ENCODE results near the gene RPS3A. TPM values are rescaled to one million over a fixed set of nuclear protein-coding genes. Genes with fewer than 3 reads are reported as not detected.

The RPS3A gene
- total and polyA plus RNA-seq, 3 experiments from 2014 or later = 2,661 to 3,574 (median 2,678) TPM

DNA sequence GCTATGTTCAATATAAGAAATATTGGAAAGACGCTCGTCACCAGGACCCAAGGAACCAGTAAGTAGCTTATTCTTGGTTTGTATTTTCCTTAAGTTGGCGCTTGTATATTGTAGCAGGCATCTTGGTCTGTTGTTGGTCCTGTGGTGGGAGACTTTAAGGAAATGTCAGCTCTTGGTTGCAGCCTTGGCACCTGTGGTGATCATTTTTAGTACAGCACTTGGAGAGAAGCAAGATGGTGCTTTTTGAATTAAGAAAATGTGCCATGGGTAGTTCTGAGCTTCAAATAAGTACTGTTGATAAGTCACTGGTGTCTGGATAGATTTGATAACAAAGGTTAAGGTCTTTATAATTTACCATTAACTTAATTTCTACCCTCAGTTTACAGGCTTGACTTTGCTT, 1.1 kb downstream of the RPS3A start:
- Histone ChIP-seq H3K4me3 (ENCODE audit: low read length) (peak overlapping the region; percentile 94), H3K4me1 (ENCODE audit: insufficient read depth, low read length) (peaks cover 26% of the 10 kb centered on the region), H3K27ac (ENCODE audit: low read depth, low read length) (peak overlapping the region; percentile 79), H3K9me3 (ENCODE audit: low read length) (no peaks in the 10 kb centered on the region), H3K36me3 (ENCODE audit: insufficient read depth, low read length) (peaks cover 23% of the 10 kb centered on the region), H3K27me3 (ENCODE audit: insufficient read depth, low read length, poor library complexity, severe bottlenecking) (no peaks in the 10 kb centered on the region)
- H3K9me3 Mint-ChIP-seq = peaks cover 0 to 2% (median 0%) of the 10 kb centered on the region in 5 donors
- peak overlapping the region; percentile 95 to 99 (median 98) for H3K4me3 Mint-ChIP-seq
- H3K4me1 Mint-ChIP-seq = peaks cover 30 to 61% (median 35%) of the 10 kb centered on the region in 3 donors
- no peak for DNase-seq
- POLR2A ChIA-PET = interaction anchor here (2.3 kb wide), 1 partner anchor 85 kb away, joined by 30 read pairs; the partner anchor contains the start of gene LRBA
- peaks cover 0 to under 1% of the 10 kb centered on the region in 2 donors for H3K27me3 Mint-ChIP-seq
- peaks cover 0 to 59% (median 10%) of the 10 kb centered on the region in 3 donors for H3K36me3 Mint-ChIP-seq
- CTCF ChIA-PET = interaction anchor here (1.4 kb wide), 1 partner anchor 86 kb away, joined by 5 read pairs; the partner anchor contains the start of gene LRBA
- peak overlapping the region; percentile 95 to 99 (median 98) for H3K27ac Mint-ChIP-seq

DNA sequence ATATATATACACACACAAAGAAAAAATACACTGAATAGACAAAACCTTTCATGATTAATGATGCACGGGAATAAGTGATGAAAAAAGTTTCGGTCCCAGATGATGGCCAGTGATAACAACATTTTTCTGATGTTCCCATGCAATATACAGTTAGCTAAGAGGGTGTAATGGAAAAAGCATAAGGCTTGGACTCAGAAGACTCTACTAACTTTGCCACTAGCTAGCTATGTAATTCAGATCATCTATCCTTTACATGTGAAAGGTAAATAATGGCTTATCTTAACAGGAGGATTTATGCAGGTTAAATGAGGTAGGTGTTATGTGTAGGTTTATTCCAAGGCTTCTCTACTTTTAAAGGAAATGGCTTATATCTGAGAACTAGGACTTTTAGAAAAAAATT, 4.3 kb downstream of the RPS3A start:
- Histone ChIP-seq H3K36me3 (ENCODE audit: insufficient read depth, low read length) (peaks cover 38% of the 10 kb centered on the region), H3K4me3 (ENCODE audit: low read length) (no peak overlapping the region), H3K4me1 (ENCODE audit: insufficient read depth, low read length) (peaks cover 23% of the 10 kb centered on the region), H3K9me3 (ENCODE audit: low read length) (no peaks in the 10 kb centered on the region), H3K27ac (ENCODE audit: low read depth, low read length) (no peak overlapping the region), H3K27me3 (ENCODE audit: insufficient read depth, low read length, poor library complexity, severe bottlenecking) (no peaks in the 10 kb centered on the region)
- peaks cover 0 to 2% (median 0%) of the 10 kb centered on the region in 5 donors for H3K9me3 Mint-ChIP-seq
- H3K27me3 Mint-ChIP-seq = no peaks in the 10 kb centered on the region
- peaks cover 33 to 67% (median 41%) of the 10 kb centered on the region in 3 donors for H3K4me1 Mint-ChIP-seq
- ChIA-PET POLR2A (no interaction called here), CTCF (no interaction called here)
- no peak overlapping the region for H3K4me3 Mint-ChIP-seq
- H3K27ac Mint-ChIP-seq = peak overlapping the region in 5 of 8 donors; percentile 2 to 71 (median 59)
- H3K36me3 Mint-ChIP-seq = peaks cover 4 to 86% (median 15%) of the 10 kb centered on the region in 3 donors
- DNase-seq = no peak

DNA sequence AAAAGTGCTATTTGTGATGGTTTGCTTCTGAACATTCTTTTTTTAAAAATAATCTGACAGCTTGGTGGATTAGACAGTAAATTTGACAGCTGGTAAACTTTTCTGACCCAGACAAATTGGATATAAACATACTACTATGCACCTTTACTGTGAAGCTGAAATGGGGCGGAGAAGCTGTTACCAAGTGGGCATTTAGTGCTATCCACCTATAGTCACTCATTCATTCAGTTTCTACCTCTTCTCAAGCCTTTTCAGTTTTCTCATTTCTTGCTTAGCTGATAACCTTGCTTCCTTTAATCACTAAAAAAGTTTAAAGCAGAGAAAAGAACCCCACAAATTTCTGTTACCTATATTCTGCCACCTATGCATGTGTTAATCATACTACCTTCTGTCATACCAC, 5.2 kb downstream of the RPS3A start:
- Histone ChIP-seq H3K27ac (ENCODE audit: low read depth, low read length) (no peak overlapping the region), H3K36me3 (ENCODE audit: insufficient read depth, low read length) (peaks cover 38% of the 10 kb centered on the region), H3K9me3 (ENCODE audit: low read length) (no peaks in the 10 kb centered on the region), H3K27me3 (ENCODE audit: insufficient read depth, low read length, poor library complexity, severe bottlenecking) (no peaks in the 10 kb centered on the region), H3K4me1 (ENCODE audit: insufficient read depth, low read length) (peaks cover 21% of the 10 kb centered on the region), H3K4me3 (ENCODE audit: low read length) (no peak overlapping the region)
- no peak for DNase-seq
- Mint-ChIP-seq H3K4me3 (peak overlapping the region in 1 of 7 donors; percentile 80), H3K9me3 (no peaks in the 10 kb centered on the region), H3K4me1 (peaks cover 31 to 59% (median 37%) of the 10 kb centered on the region in 3 donors), H3K27ac (peak overlapping the region in 4 of 8 donors; percentile 2 to 62 (median 33)), H3K36me3 (peaks cover 4 to 82% (median 15%) of the 10 kb centered on the region in 3 donors), H3K27me3 (no peaks in the 10 kb centered on the region)
- ChIA-PET POLR2A (no interaction called here), CTCF (no interaction called here)

DNA sequence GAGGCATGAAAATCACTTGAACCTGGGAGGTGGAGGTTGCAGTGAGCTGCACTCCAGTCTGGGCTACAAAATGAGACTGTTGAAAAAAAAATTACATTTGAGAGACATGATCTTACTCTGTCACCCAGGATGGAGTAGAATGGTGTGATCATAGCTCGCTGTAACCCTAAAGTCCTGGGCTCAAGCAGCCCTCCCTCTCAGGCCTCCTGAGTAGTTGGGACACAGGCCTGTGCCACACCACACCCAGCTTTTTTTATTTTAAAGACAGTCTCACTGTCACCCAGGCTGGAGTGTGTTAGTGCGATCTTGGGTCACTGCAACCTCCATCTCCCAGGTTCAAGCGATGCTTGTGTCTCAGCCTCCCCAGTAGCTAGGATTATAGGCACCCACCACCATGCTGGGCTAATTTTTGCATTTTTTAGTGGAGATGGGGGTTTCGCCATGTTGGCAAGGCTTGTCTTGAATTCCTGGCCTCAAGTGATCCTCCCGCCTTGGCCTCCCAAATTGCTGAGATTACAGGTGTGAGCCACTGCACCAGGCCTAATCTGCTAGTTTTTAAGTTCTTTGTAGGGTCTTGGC, 6.1 kb downstream of the RPS3A start:
- peaks cover 4 to 75% (median 15%) of the 10 kb centered on the region in 3 donors for H3K36me3 Mint-ChIP-seq
- POLR2A ChIA-PET = no interaction called here
- Histone ChIP-seq H3K4me3 (ENCODE audit: low read length) (no peak overlapping the region), H3K27me3 (ENCODE audit: insufficient read depth, low read length, poor library complexity, severe bottlenecking) (no peaks in the 10 kb centered on the region), H3K27ac (ENCODE audit: low read depth, low read length) (no peak overlapping the region), H3K4me1 (ENCODE audit: insufficient read depth, low read length) (peaks cover 18% of the 10 kb centered on the region), H3K36me3 (ENCODE audit: insufficient read depth, low read length) (peaks cover 38% of the 10 kb centered on the region), H3K9me3 (ENCODE audit: low read length) (no peaks in the 10 kb centered on the region)
- no peak overlapping the region for H3K4me3 Mint-ChIP-seq
- no peaks in the 10 kb centered on the region for H3K27me3 Mint-ChIP-seq
- DNase-seq = no peak
- H3K4me1 Mint-ChIP-seq = peaks cover 24 to 52% (median 30%) of the 10 kb centered on the region in 3 donors
- CTCF ChIA-PET = no interaction called here
- H3K27ac Mint-ChIP-seq = peak overlapping the region in 2 of 8 donors; percentile 27 to 63
- H3K9me3 Mint-ChIP-seq = no peaks in the 10 kb centered on the region

DNA sequence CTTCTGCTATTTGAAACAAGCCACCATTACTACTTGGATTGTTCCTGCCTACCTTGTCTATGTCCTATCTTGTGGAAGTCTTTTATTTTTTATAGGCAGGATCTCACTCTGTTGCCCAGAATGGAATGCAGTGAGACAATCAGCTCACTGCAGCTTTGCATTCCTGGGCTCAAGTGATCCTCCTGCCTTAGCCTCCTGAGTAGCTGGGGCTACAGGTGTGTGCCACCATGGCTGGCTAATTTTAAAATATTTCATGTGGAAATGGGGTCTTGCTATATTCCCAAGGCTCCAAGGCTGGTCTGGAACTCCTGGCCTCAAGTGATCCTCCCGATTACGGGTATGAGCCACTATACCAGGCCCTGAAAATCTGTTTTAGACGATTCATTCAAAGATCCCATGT, 7.6 kb downstream of the RPS3A start:
- H3K4me3 Mint-ChIP-seq = no peak overlapping the region
- H3K4me1 Mint-ChIP-seq = peaks cover 13 to 37% (median 14%) of the 10 kb centered on the region in 3 donors
- peaks cover 4 to 61% (median 10%) of the 10 kb centered on the region in 3 donors for H3K36me3 Mint-ChIP-seq
- ChIA-PET POLR2A (no interaction called here), CTCF (no interaction called here)
- peaks cover 3% of the 10 kb centered on the region for H3K4me1 ChIP-seq (ENCODE audit: insufficient read depth, low read length)
- peaks cover 28% of the 10 kb centered on the region for H3K36me3 ChIP-seq (ENCODE audit: insufficient read depth, low read length)
- no peaks in the 10 kb centered on the region for H3K27me3 ChIP-seq (ENCODE audit: insufficient read depth, low read length, poor library complexity, severe bottlenecking)
- no peak overlapping the region for H3K4me3 ChIP-seq (ENCODE audit: low read length)
- H3K9me3 ChIP-seq (ENCODE audit: low read length) = no peaks in the 10 kb centered on the region
- H3K27ac ChIP-seq (ENCODE audit: low read depth, low read length) = no peak overlapping the region
- peak overlapping the region in 5 of 8 donors; percentile 18 to 71 (median 48) for H3K27ac Mint-ChIP-seq
- no peaks in the 10 kb centered on the region for H3K9me3 Mint-ChIP-seq
- no peaks in the 10 kb centered on the region for H3K27me3 Mint-ChIP-seq
- DNase-seq = no peak

DNA sequence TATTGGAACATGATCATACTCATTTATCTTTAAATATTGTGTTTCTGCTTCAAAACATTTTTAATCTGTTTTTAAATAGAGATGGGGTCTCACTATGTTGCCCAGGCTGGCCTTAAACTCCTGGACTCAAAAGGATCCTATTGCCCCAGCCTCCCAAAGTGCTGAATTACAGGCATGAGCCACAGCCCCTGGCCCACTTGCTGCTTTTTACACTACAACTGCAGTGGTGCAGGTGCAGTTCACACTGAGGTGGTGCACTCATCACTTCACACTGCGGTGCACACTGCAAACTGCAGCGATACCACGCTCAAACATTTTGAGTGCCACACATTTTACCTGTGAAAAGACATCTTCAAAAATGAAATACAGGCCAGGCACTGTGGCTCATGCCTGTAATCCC, 10.8 kb downstream of the RPS3A start:
- Mint-ChIP-seq H3K27ac (no peak overlapping the region), H3K27me3 (no peaks in the 10 kb centered on the region), H3K9me3 (no peaks in the 10 kb centered on the region), H3K4me3 (no peak overlapping the region), H3K36me3 (peaks cover 4 to 46% (median 10%) of the 10 kb centered on the region in 3 donors), H3K4me1 (peaks cover 5 to 13% (median 6%) of the 10 kb centered on the region in 3 donors)
- Histone ChIP-seq H3K4me1 (ENCODE audit: insufficient read depth, low read length) (no peaks in the 10 kb centered on the region), H3K36me3 (ENCODE audit: insufficient read depth, low read length) (peaks cover 15% of the 10 kb centered on the region), H3K4me3 (ENCODE audit: low read length) (no peak overlapping the region), H3K9me3 (ENCODE audit: low read length) (no peaks in the 10 kb centered on the region), H3K27ac (ENCODE audit: low read depth, low read length) (no peak overlapping the region), H3K27me3 (ENCODE audit: insufficient read depth, low read length, poor library complexity, severe bottlenecking) (no peaks in the 10 kb centered on the region)
- no peak for DNase-seq
- POLR2A ChIA-PET = no interaction called here
- CTCF ChIA-PET = no interaction called here

DNA sequence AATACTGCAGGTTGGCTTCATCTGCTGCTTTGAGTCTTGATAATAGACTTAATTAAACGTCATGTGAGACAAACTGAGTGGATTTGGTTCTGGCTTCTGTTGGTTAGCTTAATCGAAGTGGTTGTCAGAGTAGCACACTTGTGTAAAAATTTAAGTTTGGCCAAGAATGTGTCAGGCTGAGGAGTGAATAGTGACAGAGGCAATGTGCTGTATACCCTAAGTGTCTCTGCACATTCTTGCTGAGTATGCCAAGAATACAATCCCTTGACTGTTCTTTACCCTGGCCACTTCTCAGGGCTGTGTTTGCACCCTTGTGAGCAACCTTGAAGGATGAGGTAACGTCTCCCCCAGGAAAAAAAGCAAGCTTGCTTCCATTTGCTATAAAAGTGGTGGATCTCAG, 14.9 kb downstream of the RPS3A start:
- Mint-ChIP-seq H3K36me3 (peaks cover 0 to 15% (median 5%) of the 10 kb centered on the region in 3 donors), H3K27ac (no peak overlapping the region), H3K27me3 (no peaks in the 10 kb centered on the region), H3K4me3 (no peak overlapping the region), H3K4me1 (peaks cover 0 to 3% (median 2%) of the 10 kb centered on the region in 3 donors), H3K9me3 (no peaks in the 10 kb centered on the region)
- no peaks in the 10 kb centered on the region for H3K4me1 ChIP-seq (ENCODE audit: insufficient read depth, low read length)
- H3K4me3 ChIP-seq (ENCODE audit: low read length) = no peak overlapping the region
- H3K27me3 ChIP-seq (ENCODE audit: insufficient read depth, low read length, poor library complexity, severe bottlenecking) = no peaks in the 10 kb centered on the region
- no peaks in the 10 kb centered on the region for H3K9me3 ChIP-seq (ENCODE audit: low read length)
- H3K36me3 ChIP-seq (ENCODE audit: insufficient read depth, low read length) = no peaks in the 10 kb centered on the region
- ChIA-PET CTCF (interaction anchor here (0.5 kb wide), 1 partner anchor 56 kb away, joined by 3 read pairs; no protein-coding TSS in a partner anchor), POLR2A (no interaction called here)
- H3K27ac ChIP-seq (ENCODE audit: low read depth, low read length) = no peak overlapping the region
- DNase-seq = no peak

DNA sequence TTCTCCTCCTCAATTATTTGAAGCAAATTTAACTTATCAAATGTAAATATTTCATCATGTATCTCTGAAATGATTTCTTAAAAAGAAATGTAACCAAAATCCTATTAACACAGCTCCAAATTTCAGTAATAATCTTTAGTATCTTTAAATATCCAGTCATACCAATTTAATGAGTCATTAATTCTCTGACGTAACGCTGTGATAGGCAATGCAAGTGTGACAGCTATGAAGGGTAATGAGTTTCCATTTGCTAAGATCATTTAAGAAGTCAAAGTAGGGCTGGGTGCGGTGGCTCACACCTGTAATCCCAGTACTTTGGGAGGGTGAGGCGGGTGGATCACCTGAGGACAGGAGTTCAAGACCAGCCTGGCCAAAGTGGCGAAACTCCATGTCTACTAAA, 15.6 kb downstream of the RPS3A start:
- H3K27ac Mint-ChIP-seq = no peak overlapping the region
- no peaks in the 10 kb centered on the region for H3K9me3 Mint-ChIP-seq
- Histone ChIP-seq H3K36me3 (ENCODE audit: insufficient read depth, low read length) (no peaks in the 10 kb centered on the region), H3K27ac (ENCODE audit: low read depth, low read length) (no peak overlapping the region), H3K27me3 (ENCODE audit: insufficient read depth, low read length, poor library complexity, severe bottlenecking) (no peaks in the 10 kb centered on the region), H3K4me1 (ENCODE audit: insufficient read depth, low read length) (no peaks in the 10 kb centered on the region), H3K9me3 (ENCODE audit: low read length) (no peaks in the 10 kb centered on the region), H3K4me3 (ENCODE audit: low read length) (no peak overlapping the region)
- ChIA-PET CTCF (interaction anchor here (0.5 kb wide), 1 partner anchor 57 kb away, joined by 3 read pairs; no protein-coding TSS in a partner anchor), POLR2A (no interaction called here)
- peaks cover 0 to 13% (median 5%) of the 10 kb centered on the region in 3 donors for H3K36me3 Mint-ChIP-seq
- H3K4me3 Mint-ChIP-seq = no peak overlapping the region
- no peaks in the 10 kb centered on the region for H3K27me3 Mint-ChIP-seq
- H3K4me1 Mint-ChIP-seq = peaks cover 0 to 3% (median 2%) of the 10 kb centered on the region in 3 donors
- no peak for DNase-seq

Data from CD8-positive, alpha-beta memory T cell (primary cell).